GM19351 (cell line): ENCODE data around the gene CYYR1.

Experiments used
- ATAC-seq: cut with Tn5 transposase; IDR thresholded peaks from one replicate; pipeline ENCODE4 v1.9.1; 2021; ENCODE audit warnings: mild to moderate bottlenecking, moderate library complexity; ENCODE audit not compliant: unreplicated experiment

CYYR1 gene

GRCh38 chr21:26441149-26441548, 131.9 kb downstream of the CYYR1 start:
- no peak for ATAC-seq

DNA sequence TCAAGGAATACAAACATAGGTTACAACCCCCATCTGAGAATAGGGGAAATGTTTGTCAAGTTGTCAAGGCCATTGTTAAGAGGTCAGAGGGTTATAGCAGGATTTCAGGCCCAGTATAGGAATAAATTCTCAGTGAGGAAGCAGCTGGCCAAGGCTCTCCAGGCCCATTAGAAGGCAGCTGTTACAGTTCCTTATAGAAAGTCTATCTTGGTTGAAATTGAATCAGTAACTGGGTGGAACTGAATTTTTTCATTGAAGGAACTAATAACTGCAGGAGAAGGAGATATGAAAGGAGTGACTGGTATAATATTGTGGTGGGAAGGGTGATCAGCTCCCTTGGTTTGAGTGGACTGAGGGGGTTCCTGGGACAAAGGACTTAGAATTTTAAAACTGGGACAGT, 134.1 kb downstream of the CYYR1 start:
- no peak for ATAC-seq

DNA sequence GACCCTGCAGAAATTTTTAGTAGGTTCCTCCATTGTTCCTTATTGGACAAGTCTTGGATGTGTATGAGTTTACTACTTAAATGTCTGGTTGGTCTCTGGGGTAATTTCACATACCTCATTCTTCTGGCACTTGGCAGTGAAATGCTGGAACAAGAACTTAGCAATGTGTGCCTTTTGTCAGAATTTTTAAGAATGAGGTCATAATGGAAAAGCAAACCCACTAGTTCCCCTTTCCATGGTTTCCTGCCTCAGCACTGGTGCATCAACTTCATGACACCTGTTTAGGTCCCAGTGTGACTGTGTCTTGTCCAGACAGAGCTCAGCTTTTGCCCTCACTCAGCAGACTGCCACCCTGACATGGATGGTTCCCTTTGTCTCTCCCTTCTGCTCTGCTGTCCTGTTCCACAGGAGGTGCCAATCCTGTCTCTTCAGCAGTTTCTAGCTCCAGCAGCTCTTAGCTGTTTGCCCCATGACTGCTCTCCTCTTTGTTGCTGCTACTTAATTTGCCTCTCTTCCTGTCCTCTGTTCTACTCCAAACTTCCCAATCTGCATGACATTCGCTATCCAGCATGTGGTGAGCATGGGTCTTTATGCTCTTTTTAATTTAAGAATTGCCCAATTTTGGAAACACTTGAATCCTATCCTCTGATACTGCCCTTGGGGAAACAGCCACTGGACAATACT, 135.6 kb downstream of the CYYR1 start:
- ATAC-seq: no peak

DNA sequence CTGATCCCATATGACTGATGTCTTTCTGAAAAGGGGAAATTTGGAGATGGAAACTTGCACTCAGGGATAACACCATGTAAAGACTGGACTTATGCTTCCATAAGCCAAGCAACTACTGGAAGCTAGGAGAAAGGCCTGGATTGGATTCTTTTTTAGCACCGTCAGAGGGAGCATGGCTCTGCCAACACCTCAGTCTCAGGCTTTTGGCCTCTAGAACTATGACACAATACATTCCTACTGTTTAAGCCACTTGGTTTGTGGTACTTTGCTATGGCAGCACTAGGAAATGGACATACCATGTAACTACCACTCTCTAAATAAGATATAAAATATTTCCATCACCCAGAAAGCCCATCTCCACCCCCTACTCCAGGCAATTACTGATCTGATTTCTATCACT, 139.7 kb downstream of the CYYR1 start:
- no peak for ATAC-seq

GRCh38 chr21:26432410-26432809, 140.7 kb downstream of the CYYR1 start:
- ATAC-seq: no peak

- no peak for ATAC-seq
These were observed 147.5 kb downstream of the CYYR1 start for GRCh38 chr21:26425576-26425975.

- no peak for ATAC-seq
These were observed 149.6 kb downstream of the CYYR1 start for GRCh38 chr21:26423511-26423910.

- no peak for ATAC-seq
These were observed 150.4 kb downstream of the CYYR1 start for GRCh38 chr21:26422706-26423105.

DNA sequence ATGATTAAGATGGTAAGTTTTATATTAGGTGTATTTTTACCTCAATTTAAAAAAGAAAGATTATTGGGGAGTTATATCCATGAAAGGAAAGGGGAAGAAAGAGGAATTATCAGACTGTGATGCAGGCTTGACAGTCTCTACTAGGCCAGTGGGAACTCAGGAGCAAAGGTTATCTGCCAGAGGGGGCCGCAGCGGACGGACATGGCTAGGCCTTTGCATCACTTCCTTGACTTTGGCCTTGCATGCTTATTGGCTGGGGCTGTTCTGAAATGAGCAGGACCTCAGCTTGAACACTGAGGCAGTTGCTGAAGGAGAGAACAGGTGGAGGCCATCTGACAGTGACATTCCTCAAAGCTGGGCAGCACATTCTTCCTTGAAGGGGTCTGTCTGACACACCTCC, 150.9 kb downstream of the CYYR1 start:
- no peak for ATAC-seq

GRCh38 chr21:26421724-26422123, 151.4 kb downstream of the CYYR1 start:
- no peak for ATAC-seq
